ENCODE data around the gene JTB. TPM values are rescaled to one million over a fixed set of nuclear protein-coding genes. Genes with fewer than 3 reads are reported as not detected.

JTB gene
- polyA plus RNA-seq, 3 donors = 150 to 391 (median 312) TPM

DNA sequence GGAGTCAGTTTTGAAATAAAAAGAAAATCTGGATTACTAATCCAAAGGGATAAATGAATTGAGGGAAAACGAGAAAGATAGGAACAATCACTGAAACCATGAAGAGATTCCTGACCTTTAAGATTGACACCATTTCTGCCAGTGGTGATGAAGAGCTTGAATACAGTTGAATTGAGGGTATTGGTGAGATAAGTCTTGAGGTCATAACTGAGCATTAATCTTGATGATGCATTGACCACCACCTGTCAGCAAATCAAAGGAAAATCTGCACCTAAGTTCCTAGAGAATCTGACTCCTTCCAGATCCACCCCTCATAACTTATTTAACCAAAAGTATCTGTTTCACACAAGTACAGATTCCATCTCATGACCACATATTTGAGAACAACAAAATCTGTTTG, 34.7 kb upstream of the JTB start:
- Histone ChIP-seq H3K9ac (ENCODE audit: insufficient read depth, low read length, poor library complexity, severe bottlenecking) (no peak overlapping the region), H2AFZ (ENCODE audit: insufficient read depth, low read depth, low read length, poor library complexity, severe bottlenecking) (no peak overlapping the region), H3K4me1 (ENCODE audit: control insufficient read depth in 1 of 2, insufficient read depth in 2 of 2, low read length in 2 of 2) (no peaks in the 10 kb centered on the region), H3K4me3 (replicated peaks in 1 of 3; ENCODE audit: low read depth in 2 of 3, low read length in 3 of 3) (no peak overlapping the region), H3K36me3 (replicated peaks in 1 of 2; ENCODE audit: control insufficient read depth in 1 of 2, insufficient read depth in 2 of 2, low read length in 2 of 2) (no peaks in the 10 kb centered on the region), H3K4me2 (replicated peaks; ENCODE audit: extremely low read depth, low read length, poor library complexity, severe bottlenecking) (no peak overlapping the region), H3K27me3 (ENCODE audit: control insufficient read depth in 2 of 2, insufficient read depth in 2 of 2, low read length in 2 of 2) (no peaks in the 10 kb centered on the region), H3K9me3 (replicated peaks in 1 of 2; ENCODE audit: control insufficient read depth in 1 of 2, insufficient read depth in 1 of 2, low read length in 2 of 2) (no peaks in the 10 kb centered on the region), H3K79me2 (ENCODE audit: insufficient read depth, low read length) (no peaks in the 10 kb centered on the region), H4K20me1 (ENCODE audit: insufficient read depth, low read length) (no peaks in the 10 kb centered on the region), H3K27ac (ENCODE audit: low read depth in 1 of 2, low read length in 2 of 2) (no peak overlapping the region)
- no peaks in the 10 kb centered on the region for H3K36me3 Mint-ChIP-seq
- H3K27ac Mint-ChIP-seq = no peak overlapping the region
- intact Hi-C loops (cut with micrococcal nuclease) = no loop called here
- no peak overlapping the region for H3K4me3 Mint-ChIP-seq
- peaks cover 2 to 4% (median 2%) of the 10 kb centered on the region in 3 donors for H3K27me3 Mint-ChIP-seq (ENCODE audit: low read depth in 3 of 3)
- peaks cover 0 to 3% (median 0%) of the 10 kb centered on the region in 7 donors for H3K9me3 Mint-ChIP-seq
- TF ChIP-seq, protein P1, sequence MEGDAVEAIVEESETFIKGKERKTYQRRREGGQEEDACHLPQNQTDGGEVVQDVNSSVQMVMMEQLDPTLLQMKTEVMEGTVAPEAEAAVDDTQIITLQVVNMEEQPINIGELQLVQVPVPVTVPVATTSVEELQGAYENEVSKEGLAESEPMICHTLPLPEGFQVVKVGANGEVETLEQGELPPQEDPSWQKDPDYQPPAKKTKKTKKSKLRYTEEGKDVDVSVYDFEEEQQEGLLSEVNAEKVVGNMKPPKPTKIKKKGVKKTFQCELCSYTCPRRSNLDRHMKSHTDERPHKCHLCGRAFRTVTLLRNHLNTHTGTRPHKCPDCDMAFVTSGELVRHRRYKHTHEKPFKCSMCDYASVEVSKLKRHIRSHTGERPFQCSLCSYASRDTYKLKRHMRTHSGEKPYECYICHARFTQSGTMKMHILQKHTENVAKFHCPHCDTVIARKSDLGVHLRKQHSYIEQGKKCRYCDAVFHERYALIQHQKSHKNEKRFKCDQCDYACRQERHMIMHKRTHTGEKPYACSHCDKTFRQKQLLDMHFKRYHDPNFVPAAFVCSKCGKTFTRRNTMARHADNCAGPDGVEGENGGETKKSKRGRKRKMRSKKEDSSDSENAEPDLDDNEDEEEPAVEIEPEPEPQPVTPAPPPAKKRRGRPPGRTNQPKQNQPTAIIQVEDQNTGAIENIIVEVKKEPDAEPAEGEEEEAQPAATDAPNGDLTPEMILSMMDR (IDR thresholded peaks at IDR 0.05) = no peak
- no CpG with 5 or more reads among the region's 1 CpG for WGBS (ENCODE audit: insufficient coverage)
- no peaks in the 10 kb centered on the region for H3K4me1 Mint-ChIP-seq
- no peak for DNase-seq

DNA sequence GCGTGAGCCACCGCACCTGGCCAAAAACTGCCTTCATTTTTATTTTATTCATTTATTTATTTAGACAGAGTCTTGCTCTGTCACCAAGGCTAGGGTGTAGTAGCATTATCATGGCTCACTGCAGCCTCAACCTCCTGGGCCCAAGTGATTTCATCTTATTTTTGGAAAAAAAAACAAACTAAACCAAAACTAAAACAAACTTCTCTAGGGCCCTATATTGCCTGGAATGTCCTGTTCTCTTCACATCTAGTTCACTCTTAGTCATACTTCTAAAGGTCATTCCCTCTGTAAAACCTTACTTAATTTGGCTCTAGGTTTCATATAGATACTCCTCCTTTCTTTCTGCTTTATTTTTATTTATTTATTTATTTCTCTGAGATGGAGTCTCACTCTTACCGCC, 28.7 kb upstream of the JTB start:
- no peaks in the 10 kb centered on the region for H4K20me1 ChIP-seq (ENCODE audit: insufficient read depth, low read length)
- Mint-ChIP-seq H3K4me1 (no peaks in the 10 kb centered on the region), H3K9me3 (peaks cover 0 to 4% (median 0%) of the 10 kb centered on the region in 7 donors), H3K27ac (no peak overlapping the region), H3K36me3 (no peaks in the 10 kb centered on the region), H3K4me3 (no peak overlapping the region), H3K27me3 (ENCODE audit: low read depth in 3 of 3) (peaks cover 0 to 4% (median 0%) of the 10 kb centered on the region in 3 donors)
- H3K9ac ChIP-seq (ENCODE audit: insufficient read depth, low read length, poor library complexity, severe bottlenecking) = no peak overlapping the region
- DNase-seq = no peak
- no peaks in the 10 kb centered on the region for H3K4me1 ChIP-seq (ENCODE audit: control insufficient read depth in 1 of 2, insufficient read depth in 2 of 2, low read length in 2 of 2)
- H3K36me3 ChIP-seq (replicated peaks in 1 of 2; ENCODE audit: control insufficient read depth in 1 of 2, insufficient read depth in 2 of 2, low read length in 2 of 2) = no peaks in the 10 kb centered on the region
- TF ChIP-seq, protein P1 (IDR thresholded peaks at IDR 0.05) = no peak
- no peak overlapping the region for H3K4me3 ChIP-seq (replicated peaks in 1 of 3; ENCODE audit: low read depth in 2 of 3, low read length in 3 of 3)
- intact Hi-C loops (cut with micrococcal nuclease) = no loop called here
- H2AFZ ChIP-seq (ENCODE audit: insufficient read depth, low read depth, low read length, poor library complexity, severe bottlenecking) = no peak overlapping the region
- no peaks in the 10 kb centered on the region for H3K27me3 ChIP-seq (ENCODE audit: control insufficient read depth in 2 of 2, insufficient read depth in 2 of 2, low read length in 2 of 2)
- no peaks in the 10 kb centered on the region for H3K9me3 ChIP-seq (replicated peaks in 1 of 2; ENCODE audit: control insufficient read depth in 1 of 2, insufficient read depth in 1 of 2, low read length in 2 of 2)
- no peak overlapping the region for H3K4me2 ChIP-seq (replicated peaks; ENCODE audit: extremely low read depth, low read length, poor library complexity, severe bottlenecking)
- WGBS (ENCODE audit: insufficient coverage) = no CpG with 5 or more reads among the region's 3 CpGs
- no peak overlapping the region for H3K27ac ChIP-seq (ENCODE audit: low read depth in 1 of 2, low read length in 2 of 2)
- H3K79me2 ChIP-seq (ENCODE audit: insufficient read depth, low read length) = no peaks in the 10 kb centered on the region
